ENCODE measurements around the gene CPNE4. TPM values are rescaled to one million over a fixed set of nuclear protein-coding genes. Genes with fewer than 3 reads are reported as not detected.

Gene CPNE4
- total RNA-seq, 1 donor from 2014 or later: 0.83 TPM

GRCh38 chr3:131610174-131610573, 424.6 kb downstream of the CPNE4 start:
- no peak overlapping the region for H3K4me3 ChIP-seq
- ATAC-seq (no peak), DNase-seq (no peak)
- H3K4me1 ChIP-seq: no peaks in the 10 kb centered on the region
- intact Hi-C loops (cut with DNase I): no loop called here
- H3K27ac ChIP-seq: no peak overlapping the region
- H3K27me3 ChIP-seq (ENCODE audit: low read depth): no peaks in the 10 kb centered on the region
- no peaks in the 10 kb centered on the region for H3K36me3 ChIP-seq
- H3K9me3 ChIP-seq: no peaks in the 10 kb centered on the region
- TF ChIP-seq, protein P1, sequence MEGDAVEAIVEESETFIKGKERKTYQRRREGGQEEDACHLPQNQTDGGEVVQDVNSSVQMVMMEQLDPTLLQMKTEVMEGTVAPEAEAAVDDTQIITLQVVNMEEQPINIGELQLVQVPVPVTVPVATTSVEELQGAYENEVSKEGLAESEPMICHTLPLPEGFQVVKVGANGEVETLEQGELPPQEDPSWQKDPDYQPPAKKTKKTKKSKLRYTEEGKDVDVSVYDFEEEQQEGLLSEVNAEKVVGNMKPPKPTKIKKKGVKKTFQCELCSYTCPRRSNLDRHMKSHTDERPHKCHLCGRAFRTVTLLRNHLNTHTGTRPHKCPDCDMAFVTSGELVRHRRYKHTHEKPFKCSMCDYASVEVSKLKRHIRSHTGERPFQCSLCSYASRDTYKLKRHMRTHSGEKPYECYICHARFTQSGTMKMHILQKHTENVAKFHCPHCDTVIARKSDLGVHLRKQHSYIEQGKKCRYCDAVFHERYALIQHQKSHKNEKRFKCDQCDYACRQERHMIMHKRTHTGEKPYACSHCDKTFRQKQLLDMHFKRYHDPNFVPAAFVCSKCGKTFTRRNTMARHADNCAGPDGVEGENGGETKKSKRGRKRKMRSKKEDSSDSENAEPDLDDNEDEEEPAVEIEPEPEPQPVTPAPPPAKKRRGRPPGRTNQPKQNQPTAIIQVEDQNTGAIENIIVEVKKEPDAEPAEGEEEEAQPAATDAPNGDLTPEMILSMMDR (IDR thresholded peaks at IDR 0.05): no peak

GRCh38 chr3:131608741-131609140, 426.1 kb downstream of the CPNE4 start:
- no peaks in the 10 kb centered on the region for H3K27me3 ChIP-seq (ENCODE audit: low read depth)
- ATAC-seq (no peak), DNase-seq (no peak)
- H3K27ac ChIP-seq: no peak overlapping the region
- no peaks in the 10 kb centered on the region for H3K4me1 ChIP-seq
- intact Hi-C loops (cut with DNase I): no loop called here
- no peaks in the 10 kb centered on the region for H3K9me3 ChIP-seq
- H3K4me3 ChIP-seq: no peak overlapping the region
- TF ChIP-seq, protein P1 (IDR thresholded peaks at IDR 0.05): no peak
- H3K36me3 ChIP-seq: no peaks in the 10 kb centered on the region

DNA sequence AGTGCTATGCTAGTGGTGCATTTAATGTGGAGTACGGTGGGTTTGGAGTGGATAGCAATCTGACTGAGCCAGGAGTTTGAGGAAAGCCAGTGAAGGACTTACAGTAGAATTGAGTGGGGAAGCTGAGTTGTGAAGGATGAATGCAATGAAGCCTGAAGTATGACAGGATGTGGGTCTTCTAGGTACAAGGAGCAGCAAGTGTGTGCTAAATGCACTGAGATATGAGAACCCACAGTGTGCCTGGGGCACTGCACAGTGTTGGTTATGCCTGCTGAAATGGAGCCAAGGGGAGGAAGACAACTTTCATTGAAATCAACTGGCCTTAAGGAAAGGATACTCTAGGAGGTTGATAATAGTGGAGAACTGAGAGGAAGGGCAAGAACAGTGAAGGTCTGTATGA, 426.5 kb downstream of the CPNE4 start:
- intact Hi-C loops (cut with DNase I): no loop called here
- no peak overlapping the region for H3K4me3 ChIP-seq
- H3K27me3 ChIP-seq (ENCODE audit: low read depth): no peaks in the 10 kb centered on the region
- no peak for DNase-seq
- H3K4me1 ChIP-seq: no peaks in the 10 kb centered on the region
- no peak for ATAC-seq
- no peaks in the 10 kb centered on the region for H3K36me3 ChIP-seq
- no peak overlapping the region for H3K27ac ChIP-seq
- H3K9me3 ChIP-seq: no peaks in the 10 kb centered on the region
- TF ChIP-seq, protein P1 (IDR thresholded peaks at IDR 0.05): no peak

- H3K4me3 ChIP-seq: no peak overlapping the region
- no peaks in the 10 kb centered on the region for H3K9me3 ChIP-seq
- H3K36me3 ChIP-seq: no peaks in the 10 kb centered on the region
- no peaks in the 10 kb centered on the region for H3K4me1 ChIP-seq
- intact Hi-C loops (cut with DNase I): no loop called here
- peaks cover 3% of the 10 kb centered on the region for H3K27me3 ChIP-seq (ENCODE audit: low read depth)
- ATAC-seq (no peak), DNase-seq (no peak)
- TF ChIP-seq, protein P1 (IDR thresholded peaks at IDR 0.05): no peak
- no peak overlapping the region for H3K27ac ChIP-seq
Observed at GRCh38 chr3:131605916-131606315, 428.9 kb downstream of the CPNE4 start.

DNA sequence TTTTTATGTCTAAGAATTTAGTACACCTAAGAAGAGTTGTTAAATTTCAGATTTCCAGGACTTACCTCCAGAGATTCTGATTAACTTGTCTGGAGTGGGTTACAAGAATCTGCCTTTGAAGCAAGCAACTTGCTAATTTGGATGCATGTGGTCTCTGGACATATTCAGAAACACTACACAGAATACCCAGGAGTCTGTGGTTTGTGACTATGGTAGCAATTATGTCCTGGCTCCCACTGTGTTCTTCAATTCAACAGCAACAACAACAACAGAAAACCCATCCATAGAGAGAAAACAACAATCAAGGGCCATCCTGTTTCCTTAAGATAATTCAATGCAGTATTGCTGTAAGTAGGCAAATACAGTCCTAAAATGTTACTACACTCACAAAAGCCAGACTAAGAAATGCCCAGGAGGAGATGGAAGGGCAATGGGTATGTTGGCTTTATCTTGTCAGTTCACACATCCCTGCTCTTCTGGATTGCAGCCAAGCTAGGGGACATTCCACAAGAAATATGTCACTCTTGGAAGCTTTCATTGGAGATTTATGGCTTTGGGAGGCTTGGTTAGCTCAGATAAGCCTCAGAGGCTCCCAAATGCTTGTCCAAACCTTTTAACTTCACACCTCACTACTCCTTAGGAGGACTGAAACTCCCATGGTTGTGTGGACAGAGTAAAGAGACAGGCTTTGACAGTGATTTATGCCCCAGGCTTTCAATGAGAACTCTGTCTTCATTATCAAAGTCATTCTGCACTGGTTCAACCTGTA, 432.6 kb downstream of the CPNE4 start:
- Histone ChIP-seq H3K4me1 (no peaks in the 10 kb centered on the region), H3K27me3 (ENCODE audit: low read depth) (peaks cover 3% of the 10 kb centered on the region), H3K9me3 (no peaks in the 10 kb centered on the region), H3K36me3 (no peaks in the 10 kb centered on the region), H3K4me3 (no peak overlapping the region), H3K27ac (no peak overlapping the region)
- TF ChIP-seq, protein P1 (IDR thresholded peaks at IDR 0.05): no peak
- ATAC-seq: no peak
- no peak for DNase-seq
- intact Hi-C loops (cut with DNase I): no loop called here
